Measurements from ENCODE around the gene CHST9.

The CHST9 gene

DNA sequence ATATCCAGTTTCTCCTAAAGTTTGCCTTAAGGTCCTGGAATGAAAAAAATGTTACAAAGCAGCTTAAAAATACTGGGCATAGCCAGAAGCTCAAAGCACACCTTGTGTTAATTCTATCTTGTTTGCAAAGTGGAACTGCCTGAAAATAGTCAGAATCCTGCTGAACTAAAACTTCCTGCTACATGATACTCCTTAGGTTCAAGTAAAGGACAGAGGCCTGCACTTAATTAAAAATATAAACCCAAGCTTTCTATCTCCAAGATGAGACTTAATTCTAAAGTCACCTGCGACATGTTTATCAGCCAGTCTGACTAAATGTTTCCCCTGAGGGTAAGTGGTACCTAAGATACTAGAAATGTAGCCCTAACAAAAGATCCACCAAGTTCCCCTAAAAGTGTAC is 103.4 kb downstream of the CHST9 start:
- DNase-seq = no peak

DNA sequence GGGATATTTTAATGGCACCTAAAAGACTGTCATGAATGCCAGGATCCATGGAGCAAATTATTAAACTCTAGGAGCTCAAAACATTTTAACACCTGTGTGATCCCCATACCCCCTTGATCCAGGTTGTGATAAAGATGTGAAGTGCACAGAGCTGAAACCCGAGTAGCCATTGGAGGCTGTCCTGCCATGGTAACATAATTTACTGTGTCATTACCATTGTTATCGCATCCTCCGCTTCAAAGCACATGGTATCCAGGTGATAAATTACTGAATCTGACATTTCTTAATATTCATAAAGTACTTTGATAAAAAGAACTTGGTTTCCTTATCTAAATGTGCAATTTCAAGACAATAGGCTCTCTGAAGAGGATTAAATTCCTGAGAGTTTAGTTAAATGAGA is 109.3 kb downstream of the CHST9 start:
- no peak for DNase-seq

DNA sequence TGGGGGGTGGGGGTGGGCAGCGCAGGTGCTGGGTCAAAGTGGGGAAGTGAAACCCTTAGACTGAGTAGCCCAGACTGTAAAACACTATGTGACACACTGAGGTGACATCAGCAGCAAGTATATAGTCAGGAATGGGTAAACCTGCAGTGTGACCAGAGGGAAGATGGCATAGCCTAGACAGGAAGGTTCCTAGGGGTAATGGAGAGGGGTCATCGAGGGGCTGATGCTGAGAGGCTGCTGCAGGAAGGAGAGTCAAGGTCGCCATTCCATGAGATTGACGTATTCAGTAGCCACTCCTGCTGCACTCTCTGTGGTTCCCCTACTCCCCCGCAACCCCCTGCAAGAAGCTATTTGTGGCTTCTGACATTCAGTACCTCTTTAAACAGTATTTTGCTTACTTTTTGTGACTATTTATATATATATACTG is 111.7 kb downstream of the CHST9 start:
- DNase-seq = no peak

DNA sequence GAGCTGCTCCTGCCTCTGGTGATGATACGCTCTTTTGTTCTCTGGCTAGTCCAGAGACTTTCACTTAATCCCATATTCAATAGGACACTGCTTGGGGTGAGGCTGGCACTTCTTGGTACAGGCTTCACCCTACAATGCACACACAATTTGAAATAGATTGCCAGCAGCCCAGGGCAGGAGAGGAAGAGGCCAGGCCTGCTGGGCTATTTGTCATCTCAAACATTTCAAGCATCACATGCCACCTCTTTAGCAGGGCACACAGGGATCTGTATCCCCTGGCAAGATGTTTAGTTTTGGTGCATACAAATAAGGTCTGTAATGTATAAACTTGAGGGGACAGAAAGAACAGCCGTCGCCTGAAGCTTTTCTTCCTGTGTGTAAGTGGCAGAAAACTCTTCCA is 120.4 kb downstream of the CHST9 start:
- DNase-seq = no peak

DNA sequence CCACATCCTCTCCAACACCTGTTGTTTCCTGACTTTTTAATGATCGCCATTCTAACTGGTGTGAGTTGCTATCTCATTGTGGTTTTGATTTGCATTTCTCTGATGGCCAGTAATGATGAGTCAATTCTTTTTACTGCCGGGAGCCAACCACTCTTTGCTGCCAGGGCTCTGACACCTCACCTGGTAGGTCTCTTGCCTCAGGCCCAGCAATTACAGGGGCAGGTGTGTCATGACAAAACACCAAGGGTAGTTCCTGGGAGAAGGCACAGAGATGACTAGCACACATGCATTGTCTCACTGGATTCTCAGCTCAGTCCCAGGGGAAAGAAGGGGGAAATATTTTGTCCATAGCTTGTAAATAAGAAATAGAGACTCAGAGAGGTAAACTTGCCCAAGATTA is 122.3 kb downstream of the CHST9 start:
- DNase-seq = no peak

DNA sequence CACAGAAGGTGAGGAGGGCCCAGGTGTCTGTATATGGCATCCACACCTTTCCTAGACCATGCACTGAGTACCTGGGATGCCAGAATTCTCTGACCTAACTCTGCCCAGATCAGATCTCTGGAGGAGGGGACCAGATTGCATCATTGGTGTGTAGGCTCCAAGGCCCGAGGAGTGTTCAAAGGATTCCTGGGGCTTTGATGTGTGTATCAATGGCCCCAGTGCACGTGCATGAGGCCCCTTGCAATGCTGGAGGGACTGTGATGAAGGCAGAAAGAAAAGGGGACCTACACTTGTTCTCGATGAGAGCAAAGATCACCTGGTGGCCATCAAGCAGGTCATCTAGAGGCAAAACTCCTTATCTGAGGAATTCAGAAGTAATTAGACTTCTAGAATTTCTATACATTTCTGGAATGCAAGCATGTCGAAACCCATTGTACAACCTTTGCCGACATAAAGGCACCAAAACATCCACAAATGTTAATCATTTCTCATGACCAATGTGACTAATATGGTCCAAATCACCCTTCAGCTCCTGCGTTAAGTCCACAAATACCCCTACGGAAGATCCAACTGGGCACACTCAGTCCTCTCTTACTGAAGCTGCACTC is 123.5 kb downstream of the CHST9 start:
- no peak for DNase-seq

DNA sequence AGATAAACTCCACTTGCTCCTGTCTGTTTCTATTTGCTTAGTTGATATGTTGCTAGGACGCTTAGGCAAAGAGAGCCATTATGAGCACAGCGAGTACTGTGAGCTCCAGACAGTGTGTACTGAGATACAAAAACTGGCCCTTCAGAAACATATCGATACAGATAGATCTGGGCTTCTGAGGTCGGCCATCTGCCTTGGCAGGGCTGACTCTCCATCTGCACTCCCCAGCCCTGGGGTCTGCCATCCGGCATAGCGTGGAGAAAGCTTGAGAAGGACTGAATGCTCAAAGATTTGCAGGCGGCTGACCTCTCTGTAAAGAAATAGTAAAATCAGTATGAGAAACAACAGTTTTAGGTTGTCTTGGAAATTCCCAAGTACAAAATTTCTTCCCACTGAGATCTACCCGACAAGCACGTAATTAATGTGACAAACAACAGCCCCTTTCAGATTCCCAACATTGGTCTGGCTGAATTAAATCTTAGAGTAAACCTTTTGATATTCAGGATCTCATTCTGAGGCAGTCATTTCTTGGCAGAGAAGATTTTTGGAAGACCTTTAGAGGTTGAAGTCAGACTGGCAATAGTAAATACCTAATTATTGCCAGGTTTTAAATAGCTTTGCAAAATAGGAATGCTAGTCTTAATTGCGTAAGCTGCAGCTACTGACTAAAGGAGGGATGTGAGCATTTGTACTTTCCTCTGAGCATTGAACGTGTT is 127.4 kb downstream of the CHST9 start:
- DNase-seq = no peak

DNA sequence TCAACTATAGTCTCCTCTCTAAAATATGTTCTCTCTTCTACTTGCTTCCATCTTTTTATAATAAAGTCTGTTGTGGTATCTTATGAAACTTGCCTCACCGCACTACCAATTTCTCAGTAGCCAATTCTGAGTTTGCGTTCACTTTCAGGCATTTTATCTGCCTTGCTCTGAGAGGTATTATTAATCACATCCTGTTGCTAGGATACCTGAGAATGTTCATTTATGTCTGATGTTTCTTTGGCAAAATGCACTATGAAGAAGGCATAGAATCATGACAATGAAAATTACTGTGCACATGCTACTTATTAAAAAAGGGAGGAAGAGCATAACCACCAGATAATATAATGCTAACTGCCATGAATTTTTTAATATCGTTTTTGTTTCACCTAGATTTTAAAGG is 130.2 kb downstream of the CHST9 start:
- no peak for DNase-seq

DNA sequence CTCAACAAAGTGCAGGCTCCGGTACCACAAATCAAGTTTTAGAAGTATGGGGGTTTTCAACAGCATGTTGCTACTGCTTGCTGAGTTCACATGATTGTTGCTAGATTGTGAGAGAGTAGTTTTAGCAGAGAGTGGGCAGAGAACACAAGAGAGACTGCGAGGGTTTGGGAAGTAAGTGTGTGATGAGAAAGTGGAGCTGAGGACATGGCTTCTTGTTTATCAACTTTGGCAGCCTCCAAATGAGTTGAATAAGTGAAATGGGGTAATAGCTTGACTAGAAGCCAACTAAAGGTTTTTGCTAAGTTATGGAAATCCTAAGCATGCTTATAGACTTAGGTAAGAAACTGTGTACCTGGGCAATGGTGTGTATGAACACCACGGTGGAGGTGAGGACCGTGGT is 135.1 kb downstream of the CHST9 start:
- no peak for DNase-seq

DNA sequence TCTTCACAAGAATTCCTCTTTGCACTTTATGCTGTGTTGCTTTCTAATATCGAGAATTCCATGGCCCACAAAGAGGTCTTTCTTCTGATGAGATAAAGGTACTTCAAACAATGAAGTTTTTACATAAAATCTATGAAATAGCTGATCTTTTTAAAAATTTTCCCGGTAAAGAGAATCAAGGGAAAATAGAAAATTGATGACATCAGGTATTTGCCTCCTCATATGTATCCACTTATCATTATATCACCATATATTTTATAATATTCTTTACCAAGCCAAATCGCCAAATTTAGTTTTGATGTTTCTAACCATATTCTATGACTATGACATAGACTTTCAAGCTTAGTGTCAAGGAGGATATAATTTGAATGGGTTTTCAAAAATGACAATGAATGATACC is 139.8 kb downstream of the CHST9 start:
- no peak for DNase-seq

DNA sequence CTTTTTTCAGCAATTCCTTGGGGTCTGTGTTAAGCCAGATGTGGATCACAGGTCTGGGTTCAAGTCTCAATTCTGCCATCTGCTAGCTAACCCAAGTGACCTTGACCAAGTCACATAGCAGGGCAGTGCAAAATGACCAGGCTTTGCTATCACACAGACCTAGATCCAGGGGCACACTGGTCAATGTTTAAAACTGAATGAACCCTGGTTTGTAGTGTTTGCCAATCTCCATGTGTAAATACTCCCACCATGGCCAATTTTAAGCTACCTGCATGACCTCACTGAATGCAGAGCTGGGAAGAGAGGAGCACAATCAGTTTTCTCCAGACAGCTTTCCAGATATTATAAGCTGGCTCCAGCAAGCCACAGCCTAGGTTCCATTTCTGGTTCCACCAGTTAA is 142.9 kb downstream of the CHST9 start:
- DNase-seq = no peak

DNA sequence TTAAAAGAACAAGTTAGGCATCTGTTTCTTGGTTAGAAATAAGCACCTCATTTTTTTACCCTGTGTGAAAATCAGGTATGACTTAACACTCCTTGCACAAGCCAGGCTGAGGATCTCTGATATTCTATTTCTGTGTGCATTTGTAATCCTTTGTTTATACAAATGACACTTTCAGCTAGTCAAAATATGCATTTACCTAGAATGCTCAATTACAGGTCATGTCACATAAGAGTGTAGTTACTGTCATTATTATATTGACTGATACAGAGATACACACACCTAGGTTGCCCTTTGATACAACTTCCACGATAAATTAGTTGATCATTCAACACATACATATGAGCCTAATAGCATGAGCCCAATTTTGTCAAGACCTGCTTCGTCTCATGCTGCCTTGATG is 144.3 kb downstream of the CHST9 start:
- DNase-seq = no peak

DNA sequence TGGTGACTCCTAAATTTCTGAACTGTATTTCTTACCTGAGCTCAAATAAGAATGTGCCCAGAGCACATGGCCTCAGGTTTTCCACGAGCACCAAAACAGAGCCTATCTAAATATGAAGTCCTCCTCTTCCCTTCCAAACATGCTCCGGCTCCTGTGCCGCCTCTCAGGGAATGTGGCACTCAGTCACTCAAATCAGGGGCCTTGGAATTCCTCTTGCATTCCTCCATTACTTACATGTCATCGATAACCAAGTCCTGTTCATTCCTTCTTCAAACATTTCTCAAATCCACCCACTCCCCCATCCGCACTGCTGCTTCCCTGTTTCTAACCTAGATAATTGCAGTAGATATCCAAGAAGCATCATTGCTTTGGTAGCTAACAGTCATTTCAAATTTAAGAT is 151.4 kb downstream of the CHST9 start:
- no peak for DNase-seq

DNA sequence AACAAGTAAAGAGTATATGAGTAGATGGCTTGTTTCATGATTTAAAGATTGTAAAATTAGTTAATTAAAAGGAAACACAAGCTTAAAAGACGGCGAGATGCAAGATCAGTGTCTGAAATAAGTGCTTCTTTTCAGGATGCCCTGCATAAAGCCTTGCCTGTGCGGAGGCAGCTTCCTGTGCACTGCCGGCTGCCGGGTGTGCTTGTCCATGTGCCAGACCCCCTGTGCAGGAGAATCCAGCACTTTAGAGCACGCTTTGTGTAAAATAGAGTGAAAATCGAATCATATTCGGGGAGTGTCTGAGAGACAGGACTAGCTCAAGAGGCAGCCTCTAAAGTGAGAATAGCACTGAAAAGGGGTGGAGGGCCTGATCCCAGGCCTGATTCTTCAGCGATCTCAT is 154.7 kb downstream of the CHST9 start:
- DNase-seq = no peak

DNA sequence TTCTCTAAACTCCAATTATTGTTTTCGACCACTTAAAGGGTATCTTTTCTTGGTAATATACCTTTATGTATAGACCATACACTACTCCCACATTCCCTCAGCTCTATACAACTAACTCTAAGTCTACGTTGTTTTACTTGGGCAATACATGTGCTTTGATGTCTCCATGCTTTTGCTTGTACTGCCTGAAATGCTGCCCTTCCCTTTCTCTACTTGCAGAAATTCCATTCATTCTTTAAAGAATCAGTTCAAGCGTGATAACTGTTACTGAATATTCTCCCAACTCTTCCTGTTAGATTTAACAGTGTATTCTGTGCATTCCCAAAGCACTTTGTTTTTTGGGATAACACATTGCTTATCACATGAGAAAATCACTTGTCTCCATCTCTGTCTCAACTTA is 162.6 kb downstream of the CHST9 start:
- DNase-seq = no peak

DNA sequence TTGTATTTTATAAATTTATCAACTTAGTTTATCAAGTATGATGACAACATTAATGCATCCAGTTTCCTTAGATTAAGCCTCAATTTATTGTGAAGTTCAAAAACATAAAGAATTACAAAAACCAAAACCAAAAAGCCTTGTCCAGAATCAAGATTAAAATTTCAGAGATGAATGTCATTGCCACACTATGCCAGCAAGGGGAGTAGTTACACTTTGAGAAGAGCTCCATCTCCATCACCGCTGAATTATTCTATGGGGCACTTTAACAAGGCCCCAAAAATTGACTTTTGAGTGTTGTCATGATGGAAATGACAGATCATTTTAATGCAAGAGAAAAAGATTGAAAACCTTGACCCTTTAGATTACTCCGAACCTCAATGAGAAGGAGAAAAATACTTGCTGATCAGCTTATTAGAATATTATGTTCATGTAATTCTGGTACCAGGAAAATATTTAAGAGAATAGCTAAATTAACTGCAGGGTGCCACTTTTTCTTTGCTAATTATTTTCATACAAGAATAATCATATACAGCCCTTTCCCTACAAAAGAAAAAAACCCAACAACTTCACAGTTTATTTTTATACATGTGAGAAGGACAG is 167.1 kb downstream of the CHST9 start:
- no peak for DNase-seq

DNA sequence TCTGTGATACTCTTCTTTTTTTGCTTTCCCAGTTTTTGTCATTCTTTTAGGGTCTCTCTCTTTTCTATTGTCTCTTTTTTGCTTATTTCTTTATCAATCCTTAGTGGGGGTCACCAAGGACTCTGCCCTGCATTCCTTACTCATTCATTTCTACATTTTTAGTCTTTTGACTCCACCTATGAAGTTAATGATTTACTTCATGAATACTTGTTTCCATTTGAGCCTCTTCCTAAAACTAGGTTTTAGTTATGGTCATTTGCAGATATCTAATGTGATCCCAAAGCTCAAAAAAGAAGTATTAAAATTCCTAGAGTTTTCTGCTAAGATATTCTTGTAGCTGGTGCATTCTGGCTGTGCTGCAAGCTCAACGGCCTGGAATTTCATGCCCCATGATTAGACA is 170.3 kb downstream of the CHST9 start:
- DNase-seq = no peak

DNA sequence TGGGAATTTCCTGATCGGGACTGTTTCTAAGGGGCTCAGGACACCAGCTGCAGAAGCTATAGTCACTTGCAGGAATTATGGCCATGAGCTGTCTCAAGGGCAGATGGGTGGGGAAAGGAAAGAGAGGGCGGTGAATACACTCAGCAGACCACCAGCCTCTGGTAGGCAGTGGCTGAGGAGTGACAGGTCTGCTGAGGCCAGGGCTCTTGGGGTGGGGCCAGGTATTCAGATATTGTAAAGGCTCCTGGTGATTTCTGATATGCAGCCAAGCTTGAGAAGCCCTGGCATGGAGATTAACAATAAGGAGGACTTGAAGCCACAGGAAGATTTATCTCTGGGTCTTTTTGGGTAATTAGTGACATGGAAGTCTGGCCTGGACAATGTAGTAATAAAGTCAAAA is 174.3 kb downstream of the CHST9 start:
- DNase-seq = no peak

DNA sequence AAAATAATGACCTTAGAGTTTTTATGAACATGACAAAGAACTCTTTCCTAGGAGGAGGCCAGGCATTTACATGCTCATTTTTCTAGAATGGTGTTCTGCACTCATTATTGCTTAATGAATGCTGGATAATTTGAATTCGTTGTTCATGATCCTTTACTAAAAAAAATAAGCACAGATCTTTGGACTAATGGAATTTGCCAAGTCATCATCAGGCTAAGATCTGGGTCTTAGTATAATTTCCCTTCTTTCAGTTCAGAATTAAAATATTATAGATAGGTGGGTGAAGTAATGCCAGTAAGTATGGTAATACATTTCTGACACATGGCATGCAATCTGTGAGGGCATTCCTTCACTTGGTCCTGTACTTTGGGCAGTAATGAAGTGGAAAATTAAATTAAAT is 175.8 kb downstream of the CHST9 start:
- DNase-seq = no peak

DNA sequence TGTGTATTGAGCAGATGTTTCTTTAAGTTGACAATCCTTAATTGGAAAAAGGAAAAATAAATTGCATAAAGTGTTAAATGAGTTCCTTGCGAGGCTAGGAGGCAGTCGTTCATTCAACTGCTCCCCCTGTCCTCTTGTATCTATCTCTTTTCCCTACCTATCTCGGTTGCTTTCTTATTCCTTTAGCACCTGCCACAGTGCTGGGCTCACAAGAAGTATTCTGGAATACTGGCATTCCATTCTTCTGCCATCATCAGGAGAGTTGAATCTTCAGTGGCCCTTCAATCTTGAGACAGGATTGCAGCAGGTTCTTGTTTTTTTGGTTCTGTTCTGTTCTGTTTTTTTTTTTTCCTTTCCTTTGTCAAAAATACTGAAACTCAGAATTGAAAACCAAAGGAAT is 176.5 kb downstream of the CHST9 start:
- DNase-seq = no peak

DNA sequence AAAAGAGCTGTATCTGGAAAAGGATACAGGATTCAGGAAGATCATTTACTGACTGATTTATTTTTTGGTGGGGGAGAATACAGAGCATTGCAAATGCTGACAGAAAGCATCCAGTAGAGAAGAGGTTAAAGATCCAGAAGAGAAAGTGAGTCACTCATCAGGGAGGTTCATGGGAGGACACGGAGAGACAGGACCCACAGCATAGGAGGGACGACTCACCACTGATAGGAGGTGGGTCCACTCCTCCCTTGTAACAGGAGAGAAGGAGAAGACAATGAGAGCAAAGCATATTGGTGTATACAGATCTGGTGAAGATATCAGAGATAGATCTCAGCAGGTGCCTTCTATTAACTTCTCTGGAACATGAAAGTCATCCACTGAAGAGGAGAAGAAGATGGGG is 177.2 kb downstream of the CHST9 start:
- no peak for DNase-seq

DNA sequence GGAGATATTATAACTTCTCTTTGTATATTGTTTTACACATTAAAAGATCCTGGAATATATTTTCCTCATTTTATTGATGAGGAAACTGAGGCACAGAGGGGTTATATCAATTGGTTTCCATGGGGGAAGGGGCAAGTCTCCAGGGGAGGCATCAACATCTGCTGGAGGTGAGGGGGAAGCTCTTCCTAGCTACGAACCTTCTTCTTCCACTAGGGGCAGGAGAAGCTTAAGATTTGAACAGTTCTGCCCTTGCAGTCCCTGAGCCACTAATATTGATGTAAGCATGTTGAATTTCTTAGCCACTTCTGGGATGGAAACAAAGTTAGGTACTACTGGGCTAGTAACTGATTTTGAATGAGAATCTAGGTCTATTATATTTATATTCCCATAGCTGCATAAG is 179.5 kb downstream of the CHST9 start:
- DNase-seq = no peak

DNA sequence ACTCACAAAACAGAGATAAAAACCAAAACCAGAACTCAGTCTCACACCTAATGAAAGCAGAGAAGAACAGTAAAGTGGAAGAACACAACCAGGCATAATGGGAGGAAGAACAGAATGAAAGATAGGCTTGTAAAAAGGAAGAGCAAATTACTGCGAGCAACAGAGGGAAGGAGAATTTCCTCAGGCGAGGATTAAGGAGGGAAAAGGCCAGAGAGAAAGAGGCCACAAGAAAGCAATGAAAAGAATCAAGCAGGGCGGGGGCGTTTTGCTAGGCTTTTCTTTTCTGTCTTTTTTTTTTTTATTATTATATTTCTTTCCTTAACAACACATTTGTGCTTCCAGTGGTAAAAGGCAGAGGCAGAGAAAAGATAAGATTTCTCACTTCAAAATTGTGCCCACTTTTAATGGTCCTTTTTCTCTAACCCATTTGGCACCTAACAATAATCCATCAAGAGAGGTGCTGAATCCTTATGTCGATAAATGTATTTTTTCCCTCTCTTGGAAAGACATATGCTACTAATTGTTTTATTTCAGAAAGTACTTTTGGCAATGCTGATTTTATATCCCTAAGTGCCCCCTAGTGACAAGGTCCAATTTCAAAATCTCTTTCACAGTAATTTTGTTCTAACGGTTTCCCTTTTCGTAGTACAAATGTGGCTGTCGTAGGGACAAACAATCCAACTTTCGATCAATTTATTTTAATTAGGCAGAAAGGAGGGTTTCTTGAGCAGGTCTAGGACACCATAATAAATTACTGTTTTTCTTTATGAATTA is 180.9 kb downstream of the CHST9 start:
- DNase-seq = no peak

DNA sequence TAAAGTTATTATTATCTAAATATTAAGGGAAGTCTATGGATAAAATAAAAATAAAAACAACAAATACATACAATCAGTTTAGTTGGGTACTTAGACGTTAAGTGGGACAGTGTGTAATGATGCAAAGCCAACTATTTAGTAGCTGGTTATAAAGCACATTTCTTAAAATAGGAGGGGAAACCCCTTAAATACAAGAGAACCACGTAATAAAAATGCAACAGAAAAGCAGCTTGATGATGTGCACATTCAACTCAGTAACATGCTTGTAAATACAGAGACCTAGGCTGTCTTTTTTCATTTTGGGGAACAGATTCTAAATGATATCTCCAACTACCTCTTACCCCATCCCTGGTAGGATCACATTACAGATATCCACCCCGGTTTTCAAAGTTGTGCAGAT is 185.3 kb downstream of the CHST9 start:
- DNase-seq = no peak
